HT-29 (cell line): ENCODE results near the gene ARSI. TPM values are rescaled to one million over a fixed set of nuclear protein-coding genes. Genes with fewer than 3 reads are reported as not detected.
"Not testable (repeated sequence)": the region's sequence is repeated elsewhere in the genome, so short reads cannot be mapped to it uniquely, and the experiment has no call there.

Source experiments
- DNase-seq: peaks from one replicate; pipeline ENCODE4 v3.0.0-alpha.2; 2015; ENCODE audit warnings: low spot score
- total RNA-seq: library from RNA; depleted of rRNA; stranded (reverse); fragments of >200 nt; shearing (Covaris generic); gene quantifications from 2 replicates; pipeline ENCODE4 v1.2.3, GENCODE V29; 2014; rRNA removed

The ARSI gene
- total RNA-seq, 1 experiment from 2014 or later, result not detected

GRCh38 chr5:150248493-150248892 lies 54.2 kb downstream of the ARSI start:
- DNase-seq, result not testable (repeated sequence)

GRCh38 chr5:150247726-150248125 lies 55.0 kb downstream of the ARSI start:
- DNase-seq, result no peak

GRCh38 chr5:150246835-150247234 lies 55.9 kb downstream of the ARSI start:
- DNase-seq, result no peak

- no peak for DNase-seq
Observed at GRCh38 chr5:150246429-150246828, 56.3 kb downstream of the ARSI start.

Other genes starting within 250 kb of the ARSI start
- gene CSF1R, start 216.4 kb downstream of the ARSI start, total RNA-seq, result not detected in 2 replicates
- 1.1 TPM in 1 of 2 replicates, not detected in the other for gene PDGFRB, start 147.1 kb downstream of the ARSI start, total RNA-seq
- gene CDX1, start 136.1 kb downstream of the ARSI start, total RNA-seq, result 3.9 and 6.6 TPM in 2 replicates
- gene SLC6A7, start 112.8 kb downstream of the ARSI start, total RNA-seq, result 0.66 and 0.76 TPM in 2 replicates
- not detected in 2 replicates for gene CAMK2A, start 13.1 kb downstream of the ARSI start, total RNA-seq
- 83.9 and 85.7 TPM in 2 replicates for gene TCOF1, start 54.8 kb upstream of the ARSI start, total RNA-seq
- 9.8 and 12.7 TPM in 2 replicates for gene CD74, start 110.0 kb upstream of the ARSI start, total RNA-seq
- gene RPS14, start 146.8 kb upstream of the ARSI start, total RNA-seq, result 1,946 and 1,965 TPM in 2 replicates
- 6.9 and 11.0 TPM in 2 replicates for gene NDST1, start 205.2 kb upstream of the ARSI start, total RNA-seq